ENCODE measurements around the gene HPCAL4.

Gene HPCAL4

DNA sequence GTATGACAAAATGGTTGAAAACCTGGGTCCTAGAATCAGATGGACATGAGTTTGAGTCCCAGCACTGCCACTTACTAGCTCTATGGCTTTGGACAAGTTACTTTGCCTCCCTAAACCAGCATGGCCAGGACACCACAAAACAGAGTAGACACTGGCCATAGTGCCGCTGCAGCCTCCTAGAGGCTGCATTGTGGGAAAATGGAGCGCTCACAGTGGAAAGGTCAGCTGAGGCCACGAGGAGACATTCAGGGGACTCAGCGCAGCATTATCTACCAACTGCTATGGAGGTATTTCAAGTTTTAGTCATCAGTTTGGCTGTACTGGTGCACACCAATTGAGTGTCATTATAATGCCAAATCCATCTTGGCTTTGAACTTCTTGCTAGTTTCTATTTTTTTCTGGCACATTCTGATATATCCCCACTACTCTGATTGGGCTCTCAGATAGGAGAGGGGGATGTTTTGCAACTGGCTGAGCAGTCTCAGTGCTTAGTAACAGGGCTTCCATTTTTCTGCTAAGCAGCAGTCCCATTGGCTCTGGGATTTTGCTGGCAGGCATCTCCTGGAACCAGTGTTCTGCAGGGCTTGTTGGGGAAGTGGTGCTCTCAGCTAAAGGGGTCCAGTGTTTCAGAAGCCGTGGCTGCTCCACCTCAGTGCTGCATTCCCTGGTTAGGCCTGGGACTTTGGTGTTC is 35.5 kb downstream of the HPCAL4 start:
- FAIRE-seq (no peak), DNase-seq (ENCODE audit: extremely low spot score, insufficient read length, low read depth) (no peak)

DNA sequence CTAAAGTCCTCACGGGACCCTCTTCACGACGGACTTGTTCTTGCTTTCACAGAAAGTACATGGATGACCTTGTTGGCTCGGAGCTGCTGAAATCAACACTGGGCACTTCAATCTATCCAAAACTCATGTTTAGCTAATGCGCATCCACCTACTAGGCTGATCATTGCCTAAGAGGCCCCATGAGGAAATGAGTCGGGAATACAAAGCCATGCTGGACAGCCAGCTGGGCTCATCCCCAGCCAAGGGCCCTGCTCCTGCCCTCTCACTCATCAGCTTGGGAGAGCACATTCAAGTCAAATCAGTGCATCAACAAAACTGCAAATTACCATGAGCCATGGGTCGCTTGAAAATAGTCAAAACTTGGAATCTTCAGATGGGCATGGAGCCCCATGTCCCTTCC is 36.9 kb downstream of the HPCAL4 start:
- FAIRE-seq (no peak), DNase-seq (ENCODE audit: extremely low spot score, insufficient read length, low read depth) (no peak)

DNA sequence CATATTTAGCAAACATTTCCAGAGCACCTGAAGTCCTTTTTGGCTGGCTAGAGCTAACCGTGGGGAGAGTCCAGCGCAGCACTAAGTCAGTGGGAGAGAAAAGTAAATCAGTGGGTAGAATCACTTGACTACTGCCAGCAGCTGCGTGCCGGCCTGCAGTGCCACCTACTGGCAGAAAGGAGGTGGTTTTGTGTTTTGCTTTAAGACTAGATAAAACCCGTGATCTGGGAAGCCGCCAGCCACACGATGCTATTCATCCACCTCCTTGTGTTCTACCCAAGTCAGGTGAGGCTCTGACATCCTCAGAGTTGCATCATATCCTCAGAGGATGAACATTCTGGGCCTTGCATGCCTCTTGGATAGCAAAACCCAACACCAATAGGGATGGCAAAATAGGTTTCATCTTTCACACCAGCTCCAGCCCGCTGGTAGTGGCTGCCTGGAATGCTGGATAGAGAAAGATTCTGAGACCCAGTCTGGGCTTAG is 37.6 kb downstream of the HPCAL4 start:
- FAIRE-seq (peak; percentile 91), DNase-seq (ENCODE audit: extremely low spot score, insufficient read length, low read depth) (peak; percentile 52)

- FAIRE-seq (no peak), DNase-seq (ENCODE audit: extremely low spot score, insufficient read length, low read depth) (no peak)
These were observed 38.7 kb downstream of the HPCAL4 start for GRCh38 chr1:39652554-39652953.

DNA sequence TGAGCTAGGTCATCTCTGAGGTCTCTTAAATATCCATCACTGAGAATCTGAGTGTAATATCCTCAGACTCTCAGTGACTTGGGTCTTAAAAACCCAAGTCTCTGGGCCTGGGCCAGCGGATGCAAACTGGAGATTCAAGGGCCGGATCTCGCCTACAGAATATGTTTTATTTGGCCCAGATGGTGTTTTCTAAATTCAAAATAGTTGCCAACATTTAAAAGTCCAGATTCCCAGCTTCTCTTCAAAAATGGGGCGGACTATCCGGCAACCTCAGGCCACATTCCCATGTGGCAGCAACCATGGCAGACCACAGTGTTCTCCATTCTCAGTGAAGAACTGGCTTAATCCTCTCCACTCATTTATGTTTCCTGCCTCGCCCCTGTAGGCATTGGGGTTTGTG is 39.1 kb downstream of the HPCAL4 start:
- FAIRE-seq: no peak
- DNase-seq (ENCODE audit: extremely low spot score, insufficient read length, low read depth): no peak

DNA sequence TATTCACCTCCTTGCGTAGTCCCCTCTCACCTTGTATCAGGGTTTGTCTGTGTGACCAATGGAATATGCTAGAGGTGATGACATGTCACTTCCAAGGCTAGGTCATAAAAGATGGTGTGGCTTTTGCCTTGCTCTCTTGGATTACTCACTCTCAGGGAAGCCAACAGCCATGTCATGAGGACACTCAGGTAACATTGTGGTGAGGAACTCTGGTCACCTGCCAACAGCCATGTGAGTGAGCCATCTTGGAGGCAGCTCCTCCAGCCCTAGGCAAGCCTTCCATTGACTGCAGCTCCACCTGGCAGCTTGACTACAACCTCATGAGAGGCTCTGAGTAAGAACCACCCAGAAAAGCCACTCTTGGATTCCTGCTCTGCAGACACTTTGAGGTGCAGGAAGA is 40.8 kb downstream of the HPCAL4 start:
- FAIRE-seq: no peak
- no peak for DNase-seq (ENCODE audit: extremely low spot score, insufficient read length, low read depth)

DNA sequence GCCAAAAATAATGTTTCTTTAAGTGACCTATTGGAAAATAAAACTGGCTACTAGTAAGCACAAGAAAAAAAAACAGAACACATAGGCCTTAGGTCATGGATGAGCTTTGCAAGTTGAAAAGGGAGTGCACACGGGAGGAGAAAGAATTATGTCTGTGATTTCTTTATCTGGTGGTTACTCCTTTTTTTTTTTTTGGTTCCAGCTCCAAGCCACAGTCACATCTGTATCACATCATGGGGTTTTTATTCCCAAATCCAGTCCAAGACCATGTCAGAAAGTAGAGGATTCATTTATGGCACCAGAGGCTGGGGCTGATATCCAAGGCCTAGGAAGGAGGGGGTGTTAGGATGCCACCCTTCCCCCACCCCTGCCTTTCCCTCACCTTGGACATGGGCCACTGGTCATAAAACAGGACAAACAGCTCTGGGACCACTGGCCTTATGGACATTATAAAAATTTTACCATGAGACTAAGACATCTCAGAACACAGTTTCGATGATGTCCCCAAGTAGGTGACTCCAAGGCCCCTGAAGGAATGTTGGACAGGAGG is 41.5 kb downstream of the HPCAL4 start:
- no peak for DNase-seq (ENCODE audit: extremely low spot score, insufficient read length, low read depth)
- no peak for FAIRE-seq

DNA sequence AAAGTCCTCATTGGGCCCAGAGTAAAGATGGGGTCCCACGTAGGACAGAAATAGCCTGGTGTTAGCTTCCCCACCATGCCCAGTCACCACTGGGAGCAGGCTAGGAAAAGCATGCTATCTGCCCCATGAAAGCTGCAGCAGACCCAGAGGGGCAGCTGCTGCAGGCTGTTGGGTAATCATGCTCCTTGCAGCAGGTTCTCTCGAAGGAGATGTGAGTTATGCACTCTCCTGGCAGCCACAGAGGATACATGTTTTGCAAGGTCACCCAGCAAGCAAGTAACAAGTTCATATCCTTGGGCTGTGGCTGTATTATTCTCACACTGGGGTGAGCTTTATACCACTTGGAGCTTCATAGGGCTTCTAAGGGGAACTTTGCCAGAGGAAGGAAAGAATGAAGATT is 42.7 kb downstream of the HPCAL4 start:
- DNase-seq (ENCODE audit: extremely low spot score, insufficient read length, low read depth) (no peak), FAIRE-seq (no peak)

DNA sequence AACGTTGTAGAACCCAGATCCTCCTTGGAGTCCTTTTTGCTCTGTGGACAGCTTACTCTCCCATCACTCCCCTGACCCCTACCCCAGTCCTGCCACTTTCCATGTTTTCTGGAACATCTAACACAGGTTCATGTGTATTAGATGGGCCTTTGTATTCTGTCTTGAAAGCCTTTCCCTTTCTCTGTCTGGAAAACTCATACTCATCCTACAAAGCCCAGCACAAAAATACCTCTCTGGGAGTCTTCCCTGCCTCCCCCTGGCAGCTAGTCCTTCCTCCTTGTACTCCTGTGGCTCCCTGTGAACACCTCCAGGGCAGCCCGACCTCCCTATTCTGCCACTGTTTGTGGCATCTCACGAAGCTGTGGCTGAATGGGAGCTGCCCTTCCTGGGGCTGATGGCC is 44.0 kb downstream of the HPCAL4 start:
- no peak for FAIRE-seq

DNA sequence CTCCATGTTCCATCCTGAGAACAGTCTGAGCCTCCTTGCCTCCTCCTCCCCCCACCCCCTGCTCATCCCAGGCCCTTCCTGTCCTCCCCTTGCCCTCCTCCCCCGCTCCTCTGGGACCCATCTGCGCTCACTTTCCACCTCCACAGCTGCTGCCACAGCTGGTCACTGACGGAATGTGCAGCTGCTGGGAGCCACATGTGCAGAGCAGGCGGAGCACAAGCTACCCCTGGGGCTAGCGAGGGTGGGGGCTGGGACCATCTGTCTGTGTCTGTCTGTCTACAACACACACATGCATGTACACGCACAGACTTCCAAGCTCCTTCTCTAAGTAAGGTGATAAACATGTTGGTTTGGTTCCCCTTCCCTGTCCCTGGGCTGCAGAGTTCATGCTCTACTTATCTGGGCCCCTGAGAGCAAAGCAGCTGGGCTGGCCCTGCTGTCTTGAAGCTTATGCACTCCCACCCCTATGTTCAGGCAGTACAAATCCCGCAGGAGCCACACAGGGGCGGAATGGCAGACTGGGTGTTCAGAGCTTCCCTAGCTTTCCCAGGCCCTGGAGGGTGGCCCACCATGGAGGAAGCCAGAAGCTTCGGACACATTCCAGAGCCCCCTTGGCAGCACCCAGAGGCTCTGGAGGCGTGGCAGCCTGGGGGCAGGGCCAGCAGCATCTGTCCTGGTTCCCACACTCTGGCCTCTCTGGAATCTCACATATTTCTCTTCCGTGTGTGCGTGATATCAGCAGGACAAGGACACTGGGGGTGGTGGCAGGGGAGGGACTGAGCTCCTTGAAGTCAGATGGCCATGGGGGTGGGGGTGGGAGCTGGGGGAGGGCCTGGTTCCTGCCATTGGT is 44.8 kb downstream of the HPCAL4 start:
- DNase-seq (ENCODE audit: extremely low spot score, insufficient read length, low read depth): no peak
- FAIRE-seq: no peak

More for the DNA sequence above, 44.0 kb downstream of the HPCAL4 start:
- DNase-seq (ENCODE audit: extremely low spot score, insufficient read length, low read depth): no peak

DNA sequence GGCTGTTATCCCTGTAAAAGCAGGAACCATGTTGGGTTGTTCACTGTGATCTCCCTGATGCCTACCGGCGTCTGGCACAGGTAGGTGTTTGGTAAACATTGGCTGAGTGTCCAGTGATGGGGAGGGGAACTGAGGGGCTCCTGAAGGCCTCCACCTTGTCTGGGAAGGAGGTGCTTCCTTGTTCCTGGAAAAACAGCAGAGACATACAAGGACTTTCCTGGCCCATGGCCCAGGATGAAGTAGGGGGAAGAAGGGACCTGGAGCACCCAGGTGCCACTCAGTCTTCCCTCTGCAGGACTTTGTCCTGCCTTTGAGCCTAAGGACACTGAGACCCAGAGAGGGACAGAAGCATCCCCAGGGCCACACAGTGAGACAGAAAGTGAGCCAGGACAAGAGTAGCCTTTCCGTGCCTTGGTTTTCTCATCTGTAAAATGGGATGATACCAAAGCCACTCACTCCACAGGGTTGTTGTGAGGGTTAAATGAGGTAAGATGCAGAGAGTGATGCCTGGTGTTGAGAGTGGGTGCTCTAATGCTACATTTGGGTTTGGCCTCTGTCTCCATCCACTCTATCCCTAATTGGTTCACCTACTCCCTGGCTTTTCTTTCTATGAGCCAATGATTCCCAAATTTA is 45.7 kb downstream of the HPCAL4 start:
- FAIRE-seq: no peak
- no peak for DNase-seq (ENCODE audit: extremely low spot score, insufficient read length, low read depth)

DNA sequence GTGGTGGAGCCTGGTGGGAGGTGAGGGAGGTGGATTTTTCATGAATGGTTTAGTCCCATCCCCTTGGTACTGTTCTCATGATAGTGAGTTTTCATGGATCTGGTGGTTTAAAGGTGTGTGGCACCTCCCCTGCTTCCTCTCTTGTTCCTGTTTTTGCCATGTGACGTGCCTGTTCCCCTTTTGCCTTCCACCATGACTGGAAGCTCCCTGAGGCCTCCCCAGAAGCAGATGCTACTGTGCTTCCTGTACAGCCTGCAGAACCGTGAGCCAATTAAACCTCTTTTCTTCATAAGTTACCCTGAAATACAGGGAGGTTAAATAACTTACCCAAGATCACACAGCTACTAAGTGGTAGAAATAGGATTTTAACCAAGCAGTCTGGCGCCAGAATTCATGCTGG is 47.5 kb downstream of the HPCAL4 start:
- DNase-seq (ENCODE audit: extremely low spot score, insufficient read length, low read depth): no peak
- FAIRE-seq: no peak

- DNase-seq (ENCODE audit: extremely low spot score, insufficient read length, low read depth): no peak
- FAIRE-seq: no peak
These were observed 48.4 kb downstream of the HPCAL4 start for GRCh38 chr1:39642796-39643195.

DNA sequence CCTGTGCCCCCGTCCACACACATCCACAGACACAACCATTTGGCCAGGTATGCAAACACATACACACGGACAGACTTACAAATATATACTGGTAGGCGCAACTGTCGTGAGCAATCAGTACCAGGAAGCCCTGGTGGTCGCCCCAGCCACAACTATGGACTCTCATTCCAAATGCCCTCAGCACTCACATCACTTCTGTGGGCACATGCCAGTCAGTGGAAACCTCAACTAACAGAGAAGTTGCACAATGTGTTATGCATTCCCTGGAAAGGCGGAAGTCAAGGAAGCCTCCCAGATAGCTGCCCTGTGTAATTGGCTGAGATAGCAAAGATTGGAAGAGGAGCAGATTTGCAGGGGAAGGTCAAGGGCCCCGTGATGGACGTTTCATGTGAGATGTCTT is 50.4 kb downstream of the HPCAL4 start:
- FAIRE-seq (no peak), DNase-seq (ENCODE audit: extremely low spot score, insufficient read length, low read depth) (no peak)

- no peak for FAIRE-seq
- DNase-seq (ENCODE audit: extremely low spot score, insufficient read length, low read depth): no peak
These were observed 51.7 kb downstream of the HPCAL4 start, which contains the start of gene HEYL for GRCh38 chr1:39639305-39640130. TSS of gene HEYL (minus strand) at chr1:39639643. CDS start at chr1:39639625, 18 bp downstream.

DNA sequence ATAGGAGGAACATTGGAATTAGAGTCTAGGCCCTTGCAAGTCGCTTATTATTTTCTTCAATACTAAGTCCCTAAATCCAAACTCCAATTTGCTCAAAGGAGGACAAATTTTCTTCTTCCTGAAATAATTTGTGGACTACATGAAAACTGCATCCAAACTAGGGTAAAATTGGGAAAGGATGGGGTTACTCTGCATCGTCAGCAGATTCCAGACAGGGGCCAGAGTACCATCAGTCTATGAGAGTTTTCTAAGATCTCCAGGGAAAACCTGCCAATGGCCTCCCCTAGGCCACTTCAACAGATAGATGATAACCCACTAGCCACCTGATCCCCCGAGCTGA is 52.3 kb downstream of the HPCAL4 start:
- FAIRE-seq (no peak), DNase-seq (ENCODE audit: extremely low spot score, insufficient read length, low read depth) (no peak)

DNA sequence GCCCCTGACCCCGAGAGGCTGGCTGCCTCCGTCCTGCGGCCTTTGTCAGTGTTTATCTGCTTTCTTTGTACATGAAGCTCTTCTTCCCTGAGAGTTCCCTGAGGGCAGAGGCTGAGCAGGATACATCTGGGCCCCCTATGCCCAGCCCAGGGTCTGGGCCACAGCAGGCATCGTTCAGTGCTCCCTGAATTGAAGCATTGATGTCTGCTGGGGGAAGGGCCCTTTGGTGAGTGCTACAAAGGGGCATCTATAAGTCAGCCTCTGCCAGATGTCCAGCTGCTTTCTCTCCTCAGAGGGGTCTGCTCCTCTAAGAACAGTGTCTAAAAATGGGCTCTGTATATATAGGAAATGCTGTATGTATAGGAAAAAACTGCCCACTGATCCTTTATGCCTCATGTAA is 53.9 kb downstream of the HPCAL4 start:
- no peak for FAIRE-seq
- no peak for DNase-seq (ENCODE audit: extremely low spot score, insufficient read length, low read depth)

- DNase-seq (ENCODE audit: extremely low spot score, insufficient read length, low read depth) (no peak), FAIRE-seq (no peak)
These were observed 55.4 kb downstream of the HPCAL4 start for GRCh38 chr1:39635871-39636210.

DNA sequence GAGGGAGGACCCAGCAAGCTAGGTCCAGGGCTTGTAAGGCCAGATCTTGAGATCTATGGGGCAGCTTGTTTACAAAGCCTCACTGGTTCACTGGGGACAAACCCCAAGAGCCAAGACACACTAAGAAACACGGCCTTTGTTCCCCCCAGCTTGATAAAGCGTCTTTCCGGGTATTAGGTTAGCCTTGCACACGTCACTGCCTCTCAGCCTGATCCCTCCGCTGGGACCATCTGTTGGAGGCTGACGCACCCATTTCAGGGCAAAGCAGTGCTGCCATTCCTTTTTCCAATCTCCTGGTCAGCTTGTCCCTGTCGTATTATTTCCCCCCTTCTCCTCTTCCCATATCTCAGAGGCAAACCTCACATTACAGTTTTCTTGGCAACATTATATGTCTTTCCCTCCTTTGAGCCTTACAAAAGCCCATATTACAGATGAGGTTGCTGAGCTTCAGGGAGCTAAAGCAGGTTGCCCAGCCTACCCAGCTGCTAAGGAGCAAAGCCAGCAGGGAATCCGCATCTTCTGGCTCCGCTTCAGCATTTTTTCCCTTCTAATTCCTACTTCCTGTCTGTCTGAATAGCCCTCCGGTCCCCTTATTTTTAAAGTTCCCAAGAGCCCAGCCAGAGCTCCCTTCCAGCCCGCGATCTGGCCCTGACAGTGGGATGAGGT is 55.9 kb downstream of the HPCAL4 start:
- no peak for DNase-seq (ENCODE audit: extremely low spot score, insufficient read length, low read depth)

More for the DNA sequence above, 55.9 kb downstream of the HPCAL4 start:
- no peak for FAIRE-seq
